Eye (tissue), 1 donor: ENCODE measurements around the gene RNF40.
A peak's percentile ranks its signal among the peaks of the same experiment; 100 is the strongest.

Experiments used
- DNase-seq: peaks from one replicate; pipeline ENCODE4 v3.0.0-alpha.2; 2015

Gene RNF40

DNA sequence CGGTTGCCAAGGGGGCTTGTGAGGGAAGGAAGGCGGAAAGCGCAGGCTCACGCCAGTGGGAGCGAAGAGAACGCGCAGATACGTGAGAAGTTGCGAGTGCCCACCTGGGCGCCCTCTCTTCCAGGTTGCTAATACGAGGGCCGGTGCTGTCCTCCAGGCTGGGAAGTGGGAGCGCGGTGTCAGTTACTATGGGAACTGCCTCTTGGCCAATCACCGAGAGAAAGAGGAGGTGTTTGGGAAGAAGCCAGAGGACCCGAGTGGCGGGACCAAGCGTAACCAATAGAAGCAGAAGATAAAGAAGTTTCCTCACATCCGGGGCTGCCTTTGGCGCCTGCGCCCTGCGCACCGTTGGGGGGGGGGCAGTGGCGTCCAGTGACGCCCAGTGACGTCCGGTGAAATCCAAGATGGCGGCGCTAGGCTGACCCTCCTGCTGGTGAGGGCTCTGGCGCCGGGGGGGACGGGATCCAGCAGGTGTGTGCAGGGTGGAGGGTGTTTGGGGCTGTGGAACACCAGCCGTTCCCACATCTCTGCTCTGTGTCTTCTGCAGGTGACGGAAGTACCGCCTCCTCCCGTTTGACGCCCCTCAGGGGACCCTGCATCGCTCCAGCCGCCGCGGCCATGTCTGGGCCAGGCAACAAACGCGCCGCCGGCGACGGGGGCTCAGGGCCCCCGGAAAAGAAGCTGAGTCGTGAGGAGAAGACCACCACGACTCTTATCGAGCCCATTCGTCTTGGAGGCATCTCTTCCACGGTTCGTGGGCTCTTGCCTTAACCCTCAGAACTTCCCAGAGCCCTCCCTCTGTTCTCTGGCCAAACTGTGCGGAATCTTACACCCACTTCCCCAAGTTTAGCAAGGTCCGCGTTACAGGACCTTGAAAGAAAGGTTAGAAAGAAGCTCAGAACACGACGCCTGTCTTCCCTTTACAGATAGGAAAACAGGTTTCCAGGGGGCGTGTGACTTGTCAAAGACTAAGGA lies at the start of gene RNF40, which contains the start of gene CFAP119:
Gene RNF40 (plus strand): TSS at position 395 of the 975 bp plus-strand sequence. CDS start 224 bp downstream, at position 619.
Gene CFAP119 (minus strand): TSS at position 135 of the 975 bp plus-strand sequence. CDS start 314 bp downstream, outside the sequence.
- peak; percentile 99 for DNase-seq

DNA sequence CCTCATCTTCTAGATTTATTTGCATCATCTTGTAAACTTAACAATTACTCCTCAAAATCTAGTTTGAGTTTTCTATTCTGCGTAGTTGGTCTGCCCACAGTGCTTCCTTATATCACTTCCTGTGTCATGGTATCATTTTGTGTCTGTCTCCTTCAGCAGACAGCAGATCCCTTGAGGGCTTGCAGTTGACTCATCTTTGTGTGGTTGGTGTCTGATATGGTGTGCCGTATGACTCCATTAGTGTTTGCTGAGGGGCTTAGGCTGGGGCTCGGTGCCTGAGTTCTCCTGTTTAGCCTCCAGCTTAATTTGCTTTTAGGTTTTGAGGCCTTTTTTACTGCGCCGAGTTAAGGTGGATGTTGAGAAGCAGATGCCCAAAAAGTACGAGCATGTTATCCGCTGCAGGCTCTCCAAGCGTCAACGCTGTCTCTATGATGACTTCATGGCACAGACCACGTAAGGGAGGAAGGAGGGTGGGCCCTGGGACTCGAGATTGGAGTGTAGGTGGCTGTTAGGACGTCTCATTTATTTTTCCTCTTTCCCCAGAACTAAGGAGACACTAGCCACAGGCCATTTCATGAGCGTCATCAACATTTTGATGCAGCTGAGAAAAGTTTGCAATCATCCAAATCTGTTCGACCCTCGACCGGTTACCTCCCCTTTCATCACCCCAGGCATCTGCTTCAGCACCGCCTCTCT lies 46.2 kb upstream of the RNF40 start:
- no peak for DNase-seq

GRCh38 chr16:30720086-30720485 lies 42.0 kb upstream of the RNF40 start:
- DNase-seq, result no peak

- DNase-seq, result no peak
Observed at GRCh38 chr16:30720694-30721093, 41.4 kb upstream of the RNF40 start.

- DNase-seq, result no peak
Observed at GRCh38 chr16:30721167-30721566, 41.0 kb upstream of the RNF40 start.

DNA sequence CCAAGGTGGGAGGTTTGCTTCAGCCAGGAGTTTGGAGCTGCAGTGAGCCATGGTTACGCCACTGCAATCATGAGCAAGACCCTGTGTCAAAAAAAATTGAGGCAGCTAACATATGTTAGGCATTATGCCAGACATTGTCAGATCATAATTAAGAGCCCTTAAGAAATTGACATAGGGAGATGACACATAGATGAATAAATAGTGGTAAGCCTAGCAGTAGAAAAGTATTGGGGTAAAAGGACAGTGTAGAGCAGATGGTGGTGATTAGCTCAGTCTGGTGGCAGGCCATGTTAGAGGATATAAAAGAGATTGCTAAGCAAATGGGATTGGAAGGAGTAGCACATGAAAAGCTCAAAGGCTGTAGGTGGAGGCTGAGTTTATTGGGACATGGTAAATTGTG lies 40.5 kb upstream of the RNF40 start:
- DNase-seq, result no peak

DNA sequence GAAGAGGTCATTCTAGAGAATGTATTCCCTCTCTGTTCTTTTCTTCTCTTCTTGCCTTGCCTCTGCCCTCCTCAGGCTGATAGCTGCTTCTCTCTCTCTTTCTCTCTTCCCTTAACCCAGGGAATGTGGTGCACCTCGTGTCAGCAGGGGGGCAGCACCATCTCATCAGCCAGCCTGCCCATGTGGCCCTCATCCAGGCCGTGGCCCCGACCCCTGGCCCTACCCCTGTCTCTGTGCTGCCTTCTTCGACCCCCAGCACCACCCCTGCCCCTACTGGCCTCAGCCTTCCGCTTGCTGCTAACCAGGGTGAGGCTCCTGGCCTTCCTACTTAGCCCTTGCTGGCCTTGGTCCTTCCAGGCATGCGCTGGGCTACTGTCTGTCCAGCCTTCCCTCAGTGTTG lies 39.7 kb upstream of the RNF40 start:
- DNase-seq, result no peak

DNA sequence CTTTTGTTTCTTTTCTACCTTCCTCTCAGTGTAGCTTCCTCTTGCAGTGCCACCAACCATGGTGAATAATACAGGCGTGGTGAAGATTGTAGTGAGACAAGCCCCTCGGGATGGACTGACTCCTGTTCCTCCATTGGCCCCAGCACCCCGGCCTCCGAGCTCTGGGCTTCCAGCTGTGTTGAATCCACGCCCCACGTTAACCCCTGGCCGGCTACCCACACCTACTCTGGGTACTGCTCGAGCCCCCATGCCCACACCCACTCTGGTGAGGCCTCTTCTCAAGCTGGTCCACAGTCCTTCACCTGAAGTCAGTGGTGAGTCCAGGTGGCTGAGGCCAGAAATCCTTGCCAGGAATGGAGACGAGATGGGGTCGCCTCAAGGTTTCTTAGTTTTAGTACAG lies 39.2 kb upstream of the RNF40 start:
- no peak for DNase-seq

- DNase-seq, result no peak
Observed at GRCh38 chr16:30723725-30724355, 38.3 kb upstream of the RNF40 start.

- no peak for DNase-seq
Observed at GRCh38 chr16:30724641-30725417, 37.3 kb upstream of the RNF40 start.

- DNase-seq, result no peak
Observed at GRCh38 chr16:30725418-30725792, 36.7 kb upstream of the RNF40 start.

DNA sequence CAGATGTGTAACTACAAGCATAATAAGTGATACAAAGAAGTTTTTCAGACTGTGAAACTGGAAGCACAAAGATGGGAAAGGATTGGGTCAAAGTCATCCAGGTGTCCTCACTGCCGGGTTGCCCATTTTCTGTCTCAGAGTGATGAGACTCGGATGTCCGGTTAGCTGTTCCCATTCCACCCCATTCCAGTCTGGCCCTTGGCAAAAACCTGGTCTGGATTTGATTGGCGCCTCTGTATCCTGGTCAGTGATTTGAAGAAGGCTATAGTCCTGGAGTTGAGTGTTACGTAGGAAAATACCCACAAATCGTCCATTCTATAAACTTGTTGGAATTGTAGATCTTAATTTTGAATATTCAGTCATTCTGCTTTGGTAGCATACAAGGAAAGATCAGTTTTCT lies 33.8 kb upstream of the RNF40 start:
- DNase-seq, result no peak

- DNase-seq, result no peak
Observed at GRCh38 chr16:30728899-30729672, 33.0 kb upstream of the RNF40 start.

DNA sequence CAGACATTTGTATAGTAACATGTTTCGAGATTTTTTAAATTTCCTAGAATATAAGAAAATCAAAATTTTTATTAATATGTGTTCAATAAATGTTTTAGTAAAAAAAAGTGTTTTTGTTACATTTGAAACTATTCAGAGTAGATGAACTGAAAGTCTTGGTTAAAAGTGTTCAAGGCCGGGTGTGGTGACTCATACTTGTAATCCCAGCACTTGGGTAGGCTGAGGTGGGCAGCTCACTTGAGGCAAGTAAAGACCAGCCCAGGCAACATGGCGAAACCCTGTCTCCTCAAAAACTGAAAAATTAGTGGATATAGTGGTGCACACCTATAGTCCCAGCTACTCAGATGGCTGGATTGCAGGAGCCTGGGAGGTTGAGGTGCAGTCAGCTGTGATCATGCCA lies 30.7 kb upstream of the RNF40 start:
- DNase-seq, result no peak

- DNase-seq, result no peak
Observed at GRCh38 chr16:30736995-30737793, 24.9 kb upstream of the RNF40 start.

- DNase-seq, result no peak
Observed at GRCh38 chr16:30737794-30738648, 24.1 kb upstream of the RNF40 start.

DNA sequence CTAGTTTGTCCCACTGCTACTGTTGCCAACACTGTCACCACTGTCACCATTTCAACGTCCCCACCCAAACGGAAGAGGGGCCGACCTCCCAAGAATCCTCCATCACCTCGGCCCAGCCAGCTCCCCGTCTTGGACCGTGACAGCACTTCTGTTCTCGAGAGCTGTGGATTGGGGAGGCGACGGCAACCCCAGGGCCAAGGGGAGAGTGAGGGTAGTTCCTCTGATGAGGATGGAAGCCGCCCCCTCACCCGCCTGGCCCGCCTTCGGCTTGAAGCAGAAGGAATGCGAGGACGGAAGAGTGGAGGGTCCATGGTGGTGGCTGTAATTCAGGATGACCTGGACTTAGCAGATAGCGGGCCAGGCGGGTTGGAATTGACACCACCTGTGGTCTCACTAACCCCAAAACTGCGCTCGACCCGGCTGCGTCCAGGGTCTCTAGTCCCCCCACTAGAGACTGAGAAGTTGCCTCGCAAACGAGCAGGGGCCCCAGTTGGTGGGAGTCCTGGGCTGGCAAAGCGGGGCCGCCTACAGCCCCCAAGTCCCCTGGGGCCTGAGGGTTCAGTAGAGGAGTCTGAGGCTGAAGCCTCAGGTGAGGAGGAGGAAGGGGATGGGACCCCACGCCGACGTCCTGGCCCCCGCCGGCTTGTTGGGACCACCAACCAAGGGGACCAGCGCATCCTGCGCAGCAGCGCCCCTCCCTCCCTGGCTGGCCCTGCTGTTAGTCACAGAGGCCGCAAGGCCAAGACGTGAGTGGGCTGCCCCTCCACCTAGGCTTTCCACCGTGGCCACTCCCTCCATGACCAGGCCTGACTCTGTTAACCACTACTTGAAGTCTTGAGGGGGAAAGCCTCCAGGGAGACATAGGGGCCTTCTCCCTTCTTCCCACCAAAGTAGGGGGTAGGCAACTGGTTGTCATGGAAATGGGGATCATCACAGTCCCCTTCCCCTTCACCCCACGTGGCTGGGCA lies 22.9 kb upstream of the RNF40 start:
- no peak for DNase-seq

GRCh38 chr16:30740364-30741251 lies 21.5 kb upstream of the RNF40 start:
- DNase-seq, result peak; percentile 25
